NCI-H2171 treated with DMSO at 0.1 percent for 48 hours (cell line): Measurements from ENCODE around the gene THY1.
A peak's percentile ranks its signal among the peaks of the same experiment; 100 is the strongest.

Experiments used
- DNase-seq: peaks from one replicate; lab custom pipeline; 2025; lab: John Stamatoyannopoulos, UW

Gene THY1

GRCh38 chr11:119369132-119369925 is 53.6 kb downstream of the THY1 start:
- peak; percentile 76 for DNase-seq

- DNase-seq = peak; percentile 80
These were observed 54.6 kb downstream of the THY1 start for GRCh38 chr11:119368121-119369034.

- no peak for DNase-seq
These were observed 55.3 kb downstream of the THY1 start for GRCh38 chr11:119367661-119368120.
